HepG2 (cell line): ENCODE results near the gene SLC29A3. TPM values are rescaled to one million over a fixed set of nuclear protein-coding genes. Genes with fewer than 3 reads are reported as not detected.

ENCODE experiments used
- ATAC-seq: fragments of 200-7000 bp; cut with Tn5 transposase; 3 replicates; pipeline ENCODE4 v1.9.1; 2020; ENCODE audit warnings: mild to moderate bottlenecking, moderate library complexity
- BruUV-seq: library from RNA; stranded (reverse); fragments of 400-500 nt; replicated peaks from 2 replicates; lab custom pipeline; 2021; lab: Mats Ljungman, UMichigan
- CTCF ChIA-PET: fragments of 300-600 bp; formaldehyde crosslinking; extraction: SDS; loops from one replicate; lab custom pipeline; 2021; ENCODE audit warnings: low total read pairs, inconsistent platforms, low intra/inter-chr PET ratio; lab: Yijun Ruan, JAX
- POLR2A ChIA-PET: fragments of 350-600 bp; sonication (Branson Sonifier 250); formaldehyde crosslinking; loops from one replicate; lab custom pipeline; 2020; ENCODE audit warnings: antibody characterized with exemption, inconsistent platforms; lab: Yijun Ruan, JAX
- DNase-seq: peaks from one replicate; pipeline ENCODE4 v3.0.0-alpha.2; 2015; ENCODE audit warnings: low spot score
- FAIRE-seq: peaks from 3 replicates; lab custom pipeline; 2011; peaks lifted over from hg19 to GRCh38; lab: Jason Lieb, UNC
- H2AFZ ChIP-seq: one replicate; pipeline ENCODE4 v1.6.1; 2011; ENCODE audit warnings: low read length, inconsistent platforms
- H3K27ac ChIP-seq: fragments of 300-600 bp; 3 replicates; pipeline ENCODE4 v1.8.0; 2011; ENCODE audit warnings: mixed run types, mild to moderate bottlenecking, mixed read lengths, low read length, inconsistent platforms; ENCODE audit not compliant: insufficient read depth; ENCODE audit errors: extremely low read length
- H3K27me3 ChIP-seq, 2 experiments: fragments of 200-600 bp in 1 of 2; 2 replicates in 1 of 2; 3 replicates in 1 of 2; pipeline versions ENCODE4 v1.6.0 to v1.8.0; 2011; ENCODE audit warnings: low read length in 2 of 2, mild to moderate bottlenecking in 2 of 2, moderate library complexity in 2 of 2, inconsistent platforms in 1 of 2; ENCODE audit not compliant: insufficient read depth in 2 of 2, control insufficient read depth in 1 of 2
- H3K36me3 ChIP-seq, 2 experiments: fragments of 200-600 bp in 1 of 2; replicated peaks in 1 of 2; 2 replicates in 1 of 2; 3 replicates in 1 of 2; pipeline versions ENCODE4 v1.5.1 to v1.8.0; 2011; ENCODE audit warnings: low read length in 2 of 2, inconsistent platforms in 1 of 2; ENCODE audit not compliant: insufficient read depth in 2 of 2, control insufficient read depth in 1 of 2
- H3K4me1 ChIP-seq: 2 replicates; pipeline ENCODE4 v1.5.1; 2012; ENCODE audit warnings: low read length, inconsistent platforms; ENCODE audit not compliant: insufficient read depth
- H3K4me2 ChIP-seq: 2 replicates; pipeline ENCODE4 v1.6.0; 2011; ENCODE audit warnings: low read depth, low read length, inconsistent platforms
- H3K4me3 ChIP-seq, 3 experiments: fragments of 200-600 bp in 1 of 3; sonication (generic), shearing (Covaris generic) in 1 of 3; replicated peaks in 1 of 3; 2 replicates each; pipeline ENCODE4 v1.5.1; 2011 to 2016; ENCODE audit warnings: low read length in 3 of 3, inconsistent platforms in 2 of 3, low read depth in 2 of 3, mild to moderate bottlenecking in 2 of 3, control low read depth in 1 of 3, mixed read lengths in 1 of 3; ENCODE audit not compliant: insufficient read depth in 1 of 3
- H3K79me2 ChIP-seq: one replicate; pipeline ENCODE4 v1.6.1; 2011; ENCODE audit warnings: low read length, inconsistent platforms; ENCODE audit not compliant: insufficient read depth
- H3K9ac ChIP-seq: 2 replicates; pipeline ENCODE4 v1.6.0; 2011; ENCODE audit warnings: mild to moderate bottlenecking, low read depth, low read length, inconsistent platforms; ENCODE audit not compliant: insufficient read depth
- H3K9me3 ChIP-seq: 2 replicates; pipeline ENCODE4 v1.5.1; 2012; ENCODE audit warnings: mild to moderate bottlenecking, low read length
- H4K20me1 ChIP-seq: 2 replicates; pipeline ENCODE4 v1.6.0; 2011; ENCODE audit warnings: inconsistent platforms, mild to moderate bottlenecking, low read length, moderate library complexity; ENCODE audit not compliant: insufficient read depth
- BCLAF1 ChIP-seq: fragments of 450-650 bp; IDR thresholded peaks from 2 replicates; pipeline ENCODE4 v1.6.1; 2017; ENCODE audit warnings: mild to moderate bottlenecking
- DNMT1 ChIP-seq: sonication (generic); formaldehyde crosslinking; IDR thresholded peaks from 2 replicates; pipeline ENCODE4 v1.5.1; 2020; ENCODE audit warnings: mild to moderate bottlenecking, missing genetic modification reagents
- EHMT2 ChIP-seq: fragments of 200-600 bp; sonication (generic); IDR thresholded peaks from 2 replicates; pipeline ENCODE4 v1.7.0; 2017; ENCODE audit warnings: antibody characterized with exemption, low read depth, low read length, borderline replicate concordance
- GABPA ChIP-seq, 2 experiments: IDR thresholded peaks; 2 replicates each; pipeline ENCODE4 v1.6.1; 2011 to 2016; ENCODE audit warnings: low read depth in 2 of 2, low read length in 1 of 2, missing biosample characterization in 1 of 2, missing genetic modification characterization in 1 of 2
- NFE2L1 ChIP-seq: sonication (generic); formaldehyde crosslinking; IDR thresholded peaks from 2 replicates; pipeline ENCODE4 v1.4.0; 2020; ENCODE audit warnings: missing genetic modification reagents, mild to moderate bottlenecking, borderline replicate concordance
- ZBTB20 ChIP-seq: sonication (generic); formaldehyde crosslinking; IDR thresholded peaks from 2 replicates; pipeline ENCODE4 v1.8.1; 2023; ENCODE audit warnings: missing genetic modification reagents, low read depth, mild to moderate bottlenecking, borderline replicate concordance
- ZFP37 ChIP-seq: sonication (generic); formaldehyde crosslinking; IDR thresholded peaks from 2 replicates; pipeline ENCODE4 v1.4.0; 2020; ENCODE audit warnings: missing genetic modification reagents, borderline replicate concordance
- ZNF24 ChIP-seq: fragments of 450-650 bp; IDR thresholded peaks from 2 replicates; pipeline ENCODE4 v1.6.1; 2017; ENCODE audit warnings: antibody characterized with exemption, mild to moderate bottlenecking
- ZSCAN25 ChIP-seq: sonication (generic); formaldehyde crosslinking; IDR thresholded peaks from 2 replicates; pipeline ENCODE4 v1.8.0; 2022; ENCODE audit warnings: mild to moderate bottlenecking, missing genetic modification reagents
- WGBS: methylation state at CpG from one replicate; pipeline ENCODE4 v1.1.6; 2017; ENCODE audit warnings: low lambda C conversion rate; 5-methylcytosine and 5-hydroxymethylcytosine counted together
- in situ Hi-C: cut with HindIII; loops from 2 replicates; pipeline ENCODE4 v1.10.0; 2017; ENCODE audit warnings: low pct_unique_long_range_greater_than_20kb; ENCODE audit not compliant: extremely low pct_ligation_motif_present
- intact Hi-C: fragments of 100-400 bp; cut with micrococcal nuclease; formaldehyde crosslinking; loops from one replicate; pipeline ENCODE4 v1.10.0; 2022; ENCODE audit not compliant: unreplicated experiment
- polyA plus RNA-seq, 8 experiments: library from polyadenylated mRNA; depleted of rRNA in 3 of 8; stranded (reverse) in 7 of 8; unstranded in 1 of 8; fragments of >200 nt; fragmentation: Illumina TruSeq in 4 of 8; extraction: Trizol in 4 of 8; gene quantifications; 2 replicates each; pipeline versions ENCODE4 v1.2.1 to v1.2.3, GENCODE V29; 2011 to 2016; ENCODE audit warnings: low read depth in 4 of 8, missing spikeins in 1 of 8, mixed read lengths in 1 of 8; ENCODE audit not compliant: insufficient read depth in 1 of 8
- total RNA-seq, 5 experiments: library from RNA; depleted of rRNA; stranded (reverse); fragments of >200 nt; fragmentation: Illumina TruSeq; extraction: Trizol; gene quantifications; 2 replicates each; pipeline ENCODE4 v1.2.3, GENCODE V29; 2016; ENCODE audit warnings: low read depth in 1 of 5
- TF ChIP-seq, protein P1 (sequence below): IDR thresholded peaks from 2 replicates; pipeline ENCODE4 v1.6.1; 2016
- TF ChIP-seq, protein P2 (sequence below), 2 experiments: sonication (generic) in 1 of 2; formaldehyde crosslinking in 1 of 2; IDR thresholded peaks; 2 replicates each; pipeline versions ENCODE4 v1.4.0 to v1.6.1; 2018 to 2020; ENCODE audit warnings: missing genetic modification reagents in 2 of 2, borderline replicate concordance in 1 of 2, low read depth in 1 of 2, mild to moderate bottlenecking in 1 of 2, missing biosample characterization in 1 of 2

The SLC29A3 gene
- total and polyA plus RNA-seq, 2 of the 13 experiments (the other 11 are each of a cell fraction or from before 2014, with no cell fraction given): 8.6 to 11.8 TPM

- no peaks in the 10 kb centered on the region for H3K79me2 ChIP-seq
- H3K4me2 ChIP-seq: no peak overlapping the region
- in situ Hi-C loops: no loop called here
- BruUV-seq: no TSS peak
- FAIRE-seq (no peak), DNase-seq (no peak), ATAC-seq (no peak)
- ChIA-PET CTCF (no interaction called here), POLR2A (interaction anchor here (0.8 kb wide), 1 partner anchor 23 kb away, joined by 3 read pairs; no protein-coding TSS in a partner anchor)
- WGBS: 56% methylated on average over 6 of the region's 6 CpGs
- intact Hi-C loops: no loop called here
- H3K36me3 ChIP-seq: no peaks in the 10 kb centered on the region
- no peak overlapping the region for H3K27ac ChIP-seq
- H3K9me3 ChIP-seq: no peaks in the 10 kb centered on the region
- peaks cover 0 to 6% of the 10 kb centered on the region in 2 experiments; a peak in 1 of 5 replicates for H3K27me3 ChIP-seq
- no peak overlapping the region for H3K9ac ChIP-seq
- H2AFZ ChIP-seq: no peak overlapping the region
- peaks cover 32% of the 10 kb centered on the region for H3K4me1 ChIP-seq
- TF ChIP-seq, protein P1, sequence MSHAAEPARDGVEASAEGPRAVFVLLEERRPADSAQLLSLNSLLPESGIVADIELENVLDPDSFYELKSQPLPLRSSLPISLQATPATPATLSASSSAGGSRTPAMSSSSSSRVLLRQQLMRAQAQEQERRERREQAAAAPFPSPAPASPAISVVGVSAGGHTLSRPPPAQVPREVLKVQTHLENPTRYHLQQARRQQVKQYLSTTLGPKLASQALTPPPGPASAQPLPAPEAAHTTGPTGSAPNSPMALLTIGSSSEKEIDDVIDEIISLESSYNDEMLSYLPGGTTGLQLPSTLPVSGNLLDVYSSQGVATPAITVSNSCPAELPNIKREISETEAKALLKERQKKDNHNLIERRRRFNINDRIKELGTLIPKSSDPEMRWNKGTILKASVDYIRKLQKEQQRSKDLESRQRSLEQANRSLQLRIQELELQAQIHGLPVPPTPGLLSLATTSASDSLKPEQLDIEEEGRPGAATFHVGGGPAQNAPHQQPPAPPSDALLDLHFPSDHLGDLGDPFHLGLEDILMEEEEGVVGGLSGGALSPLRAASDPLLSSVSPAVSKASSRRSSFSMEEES (CRISPR knock-in tag): no peak
- TF ChIP-seq NFE2L1 (no peak), EHMT2 (no peak), ZSCAN25 (CRISPR knock-in tag) (no peak), ZBTB20 (CRISPR knock-in tag) (no peak), ZFP37 (no peak), DNMT1 (CRISPR knock-in tag) (no peak), BCLAF1 (no peak), ZNF24 (no peak), GABPA (IDR thresholded peaks at IDR 0.05; ENCODE audit: low read depth, low read length) (no peak), GABPA (CRISPR knock-in tag; IDR thresholded peaks at IDR 0.05; ENCODE audit: low read depth) (no peak)
- TF ChIP-seq, protein P2, sequence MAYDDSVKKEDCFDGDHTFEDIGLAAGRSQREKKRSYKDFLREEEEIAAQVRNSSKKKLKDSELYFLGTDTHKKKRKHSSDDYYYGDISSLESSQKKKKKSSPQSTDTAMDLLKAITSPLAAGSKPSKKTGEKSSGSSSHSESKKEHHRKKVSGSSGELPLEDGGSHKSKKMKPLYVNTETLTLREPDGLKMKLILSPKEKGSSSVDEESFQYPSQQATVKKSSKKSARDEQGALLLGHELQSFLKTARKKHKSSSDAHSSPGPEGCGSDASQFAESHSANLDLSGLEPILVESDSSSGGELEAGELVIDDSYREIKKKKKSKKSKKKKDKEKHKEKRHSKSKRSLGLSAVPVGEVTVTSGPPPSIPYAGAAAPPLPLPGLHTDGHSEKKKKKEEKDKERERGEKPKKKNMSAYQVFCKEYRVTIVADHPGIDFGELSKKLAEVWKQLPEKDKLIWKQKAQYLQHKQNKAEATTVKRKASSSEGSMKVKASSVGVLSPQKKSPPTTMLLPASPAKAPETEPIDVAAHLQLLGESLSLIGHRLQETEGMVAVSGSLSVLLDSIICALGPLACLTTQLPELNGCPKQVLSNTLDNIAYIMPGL (CRISPR knock-in tag; IDR thresholded peaks at IDR 0.05; ENCODE audit: borderline replicate concordance in 1 of 2, low read depth in 1 of 2): no peak
- H3K4me3 ChIP-seq: no peak overlapping the region
- no peaks in the 10 kb centered on the region for H4K20me1 ChIP-seq
Measured at GRCh38 chr10:71371750-71372166, 52.7 kb downstream of the SLC29A3 start.
